ENCODE measurements around the gene DMXL2. TPM values are rescaled to one million over a fixed set of nuclear protein-coding genes. Genes with fewer than 3 reads are reported as not detected.
A peak's percentile ranks its signal among the peaks of the same experiment; 100 is the strongest.

DMXL2 gene
- total and polyA plus RNA-seq, 2 experiments from 2014 or later = 10.5 to 31.4 TPM

DNA sequence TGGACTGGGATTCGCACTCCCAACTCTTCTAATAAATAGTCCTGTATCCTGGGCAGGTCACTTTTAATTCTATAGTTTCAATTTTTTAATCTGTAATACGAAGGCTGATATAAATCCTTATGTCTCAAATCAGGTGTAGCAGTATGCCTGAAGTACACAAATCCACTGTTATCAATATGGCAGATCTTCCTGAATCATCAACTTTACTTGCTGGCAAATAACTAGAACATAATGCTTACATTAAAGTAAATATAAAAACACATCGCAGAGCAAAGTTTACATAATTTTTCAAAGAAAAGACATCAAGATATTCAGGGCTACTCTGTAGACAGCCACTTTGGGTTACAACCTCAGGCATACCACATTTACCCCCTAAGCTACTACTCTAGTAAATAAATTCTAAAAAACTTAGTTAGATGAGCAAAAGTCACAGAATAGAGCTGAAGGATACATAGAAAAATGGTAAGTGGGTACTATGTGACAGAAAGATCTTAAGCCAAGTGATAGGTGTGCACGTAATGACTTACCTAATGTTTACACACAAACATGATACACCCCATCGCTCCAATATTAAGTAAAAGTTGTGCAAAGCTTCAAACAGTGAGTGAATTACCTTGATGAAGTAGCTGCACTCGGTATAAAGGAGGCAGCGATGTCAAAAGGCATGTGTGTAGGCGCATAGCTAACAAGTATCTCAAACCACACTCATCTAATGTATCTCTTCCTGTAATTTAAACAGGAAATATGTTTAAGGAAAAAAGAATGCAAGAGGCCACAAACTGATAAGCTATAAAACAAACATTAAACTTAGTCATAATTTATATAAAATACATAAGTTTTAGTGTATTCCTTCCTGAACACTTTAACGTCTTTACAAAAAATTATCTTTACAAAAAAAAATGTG lies 127.9 kb downstream of the DMXL2 start:
- Histone ChIP-seq H4K20me1 (ENCODE audit: insufficient read depth, poor library complexity, severe bottlenecking) (no peaks in the 10 kb centered on the region), H3K36me3 (replicated peaks; ENCODE audit: insufficient read depth, low read depth) (no peaks in the 10 kb centered on the region), H3K4me2 (no peak overlapping the region), H3K9me2 (replicated peaks; ENCODE audit: insufficient read depth) (no peaks in the 10 kb centered on the region), H3K79me2 (no peaks in the 10 kb centered on the region), H3K27me3 (no peaks in the 10 kb centered on the region), H3K4me1 (ENCODE audit: insufficient read depth) (peaks cover 5% of the 10 kb centered on the region), H3K4me3 (no peak overlapping the region), H3K27ac (no peak overlapping the region), H3K9me3 (ENCODE audit: low read depth) (no peaks in the 10 kb centered on the region), H2AFZ (no peak overlapping the region)
- TF ChIP-seq EZH2 (IDR thresholded peaks at IDR 0.05; ENCODE audit: borderline replicate concordance) (no peak), EZH2phosphoT487 (IDR thresholded peaks at IDR 0.05; ENCODE audit: low read depth, severe bottlenecking, unreplicated experiment) (no peak)
- TF ChIP-seq, protein P1, sequence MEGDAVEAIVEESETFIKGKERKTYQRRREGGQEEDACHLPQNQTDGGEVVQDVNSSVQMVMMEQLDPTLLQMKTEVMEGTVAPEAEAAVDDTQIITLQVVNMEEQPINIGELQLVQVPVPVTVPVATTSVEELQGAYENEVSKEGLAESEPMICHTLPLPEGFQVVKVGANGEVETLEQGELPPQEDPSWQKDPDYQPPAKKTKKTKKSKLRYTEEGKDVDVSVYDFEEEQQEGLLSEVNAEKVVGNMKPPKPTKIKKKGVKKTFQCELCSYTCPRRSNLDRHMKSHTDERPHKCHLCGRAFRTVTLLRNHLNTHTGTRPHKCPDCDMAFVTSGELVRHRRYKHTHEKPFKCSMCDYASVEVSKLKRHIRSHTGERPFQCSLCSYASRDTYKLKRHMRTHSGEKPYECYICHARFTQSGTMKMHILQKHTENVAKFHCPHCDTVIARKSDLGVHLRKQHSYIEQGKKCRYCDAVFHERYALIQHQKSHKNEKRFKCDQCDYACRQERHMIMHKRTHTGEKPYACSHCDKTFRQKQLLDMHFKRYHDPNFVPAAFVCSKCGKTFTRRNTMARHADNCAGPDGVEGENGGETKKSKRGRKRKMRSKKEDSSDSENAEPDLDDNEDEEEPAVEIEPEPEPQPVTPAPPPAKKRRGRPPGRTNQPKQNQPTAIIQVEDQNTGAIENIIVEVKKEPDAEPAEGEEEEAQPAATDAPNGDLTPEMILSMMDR (IDR thresholded peaks at IDR 0.05; ENCODE audit: poor library complexity) = no peak
- WGBS (ENCODE audit: low lambda C conversion rate, missing lambda C conversion rate) = 84% methylated on average over 9 of the region's 9 CpGs
- no peak for DNase-seq (ENCODE audit: low spot score)

DNA sequence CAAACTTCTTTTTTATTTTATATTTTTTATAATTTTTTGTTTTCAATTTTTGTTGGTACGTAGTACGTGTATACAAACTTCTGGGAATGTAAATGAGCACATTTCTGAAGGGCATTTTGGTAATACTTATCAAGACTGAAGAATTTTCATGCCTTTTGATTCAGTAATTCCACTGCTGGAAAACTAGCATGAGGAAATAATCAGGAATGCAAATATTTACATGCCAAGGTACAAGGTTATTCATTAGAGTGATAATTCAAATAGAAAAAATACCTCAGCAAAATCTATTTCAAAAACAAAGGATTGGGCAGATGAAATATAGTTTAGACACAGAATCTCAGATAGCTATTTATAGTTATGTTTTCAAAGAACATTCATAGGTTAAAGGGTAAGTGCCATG lies 128.7 kb downstream of the DMXL2 start:
- 99% methylated on average over 2 of the region's 2 CpGs for WGBS (ENCODE audit: low lambda C conversion rate, missing lambda C conversion rate)

DNA sequence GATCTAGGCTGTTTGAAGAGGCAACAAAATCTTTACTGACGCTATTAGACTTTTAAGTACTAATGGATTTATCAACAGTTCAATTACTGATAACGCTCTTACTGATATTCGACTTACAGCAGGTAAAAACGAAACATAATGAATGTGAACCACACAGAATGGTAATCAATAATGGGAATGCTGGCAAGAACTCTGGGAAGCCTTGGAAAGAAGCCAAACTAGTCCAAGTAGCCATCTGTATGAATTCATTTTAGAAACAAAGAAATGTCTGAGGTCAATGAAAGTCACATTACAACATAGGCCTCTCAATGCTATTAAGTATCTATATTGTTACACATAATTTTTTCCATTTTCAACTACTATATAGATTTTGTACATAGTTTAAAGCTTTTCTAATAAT lies 130.0 kb downstream of the DMXL2 start:
- no peaks in the 10 kb centered on the region for H3K9me3 ChIP-seq (ENCODE audit: low read depth)
- no peak overlapping the region for H3K27ac ChIP-seq
- no peaks in the 10 kb centered on the region for H3K27me3 ChIP-seq
- no peaks in the 10 kb centered on the region for H3K9me2 ChIP-seq (replicated peaks; ENCODE audit: insufficient read depth)
- DNase-seq (ENCODE audit: low spot score) = peak; percentile 8
- TF ChIP-seq EZH2phosphoT487 (IDR thresholded peaks at IDR 0.05; ENCODE audit: low read depth, severe bottlenecking, unreplicated experiment) (no peak), EZH2 (IDR thresholded peaks at IDR 0.05; ENCODE audit: borderline replicate concordance) (no peak)
- TF ChIP-seq, protein P1 (IDR thresholded peaks at IDR 0.05; ENCODE audit: poor library complexity) = no peak
- 76% methylated on average over 4 of the region's 4 CpGs for WGBS (ENCODE audit: low lambda C conversion rate, missing lambda C conversion rate)
- H2AFZ ChIP-seq = no peak overlapping the region
- no peak overlapping the region for H3K4me3 ChIP-seq
- no peaks in the 10 kb centered on the region for H3K36me3 ChIP-seq (replicated peaks; ENCODE audit: insufficient read depth, low read depth)
- no peaks in the 10 kb centered on the region for H3K79me2 ChIP-seq
- peaks cover 5% of the 10 kb centered on the region for H3K4me1 ChIP-seq (ENCODE audit: insufficient read depth)
- no peaks in the 10 kb centered on the region for H4K20me1 ChIP-seq (ENCODE audit: insufficient read depth, poor library complexity, severe bottlenecking)
- no peak overlapping the region for H3K4me2 ChIP-seq

More for the DNA sequence above, 128.7 kb downstream of the DMXL2 start:
- Histone ChIP-seq H3K4me3 (no peak overlapping the region), H3K4me2 (no peak overlapping the region), H3K36me3 (replicated peaks; ENCODE audit: insufficient read depth, low read depth) (no peaks in the 10 kb centered on the region), H4K20me1 (ENCODE audit: insufficient read depth, poor library complexity, severe bottlenecking) (no peaks in the 10 kb centered on the region), H3K9me2 (replicated peaks; ENCODE audit: insufficient read depth) (no peaks in the 10 kb centered on the region), H3K9me3 (ENCODE audit: low read depth) (no peaks in the 10 kb centered on the region), H3K4me1 (ENCODE audit: insufficient read depth) (peaks cover 5% of the 10 kb centered on the region), H2AFZ (no peak overlapping the region), H3K79me2 (no peaks in the 10 kb centered on the region), H3K27me3 (no peaks in the 10 kb centered on the region), H3K27ac (no peak overlapping the region)
- DNase-seq (ENCODE audit: low spot score) = no peak
- TF ChIP-seq EZH2phosphoT487 (IDR thresholded peaks at IDR 0.05; ENCODE audit: low read depth, severe bottlenecking, unreplicated experiment) (no peak), EZH2 (IDR thresholded peaks at IDR 0.05; ENCODE audit: borderline replicate concordance) (no peak)
- TF ChIP-seq, protein P1 (IDR thresholded peaks at IDR 0.05; ENCODE audit: poor library complexity) = no peak

Data from hepatocyte (in vitro differentiated cells).